ENCODE results near the gene GCK.

The GCK gene

DNA sequence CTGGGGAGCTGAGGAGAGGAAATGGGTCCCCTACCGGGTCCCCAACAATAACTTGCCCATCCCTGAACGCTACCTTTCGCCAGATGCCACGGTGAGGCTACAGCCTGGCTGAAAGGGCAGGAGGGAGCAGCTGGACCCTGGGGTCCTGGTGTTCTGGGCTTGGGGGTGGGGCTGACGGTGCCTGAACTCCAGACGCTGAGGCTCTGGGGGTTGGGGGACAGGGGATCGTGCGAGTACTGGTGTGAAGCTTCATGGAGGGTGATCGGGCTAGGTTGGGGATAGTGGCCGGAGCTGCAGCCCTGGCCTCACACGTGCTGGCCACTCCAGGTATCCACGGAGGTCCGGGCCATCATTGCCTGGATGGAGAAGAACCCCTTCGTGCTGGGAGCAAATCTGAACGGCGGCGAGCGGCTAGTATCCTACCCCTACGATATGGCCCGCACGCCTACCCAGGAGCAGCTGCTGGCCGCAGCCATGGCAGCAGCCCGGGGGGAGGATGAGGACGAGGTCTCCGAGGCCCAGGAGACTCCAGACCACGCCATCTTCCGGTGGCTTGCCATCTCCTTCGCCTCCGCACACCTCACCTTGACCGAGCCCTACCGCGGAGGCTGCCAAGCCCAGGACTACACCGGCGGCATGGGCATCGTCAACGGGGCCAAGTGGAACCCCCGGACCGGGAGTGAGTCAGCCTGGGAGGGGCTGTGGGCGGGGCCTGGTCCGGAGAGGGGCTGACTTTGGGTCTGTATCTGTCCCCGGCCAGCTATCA lies 76.8 kb downstream of the GCK start:
- Histone ChIP-seq H3K4me1 (ENCODE audit: control insufficient read depth, insufficient read depth, low read length) (no peaks in the 10 kb centered on the region), H3K9me3 (ENCODE audit: control insufficient read depth, low read length) (no peaks in the 10 kb centered on the region), H3K27me3 (ENCODE audit: control insufficient read depth, insufficient read depth, low read length) (no peaks in the 10 kb centered on the region), H3K36me3 (ENCODE audit: control insufficient read depth, insufficient read depth, low read length) (peaks cover 5% of the 10 kb centered on the region), H3K9ac (ENCODE audit: low read length) (no peak overlapping the region), H3K4me3 (ENCODE audit: low read length) (no peak overlapping the region)

DNA sequence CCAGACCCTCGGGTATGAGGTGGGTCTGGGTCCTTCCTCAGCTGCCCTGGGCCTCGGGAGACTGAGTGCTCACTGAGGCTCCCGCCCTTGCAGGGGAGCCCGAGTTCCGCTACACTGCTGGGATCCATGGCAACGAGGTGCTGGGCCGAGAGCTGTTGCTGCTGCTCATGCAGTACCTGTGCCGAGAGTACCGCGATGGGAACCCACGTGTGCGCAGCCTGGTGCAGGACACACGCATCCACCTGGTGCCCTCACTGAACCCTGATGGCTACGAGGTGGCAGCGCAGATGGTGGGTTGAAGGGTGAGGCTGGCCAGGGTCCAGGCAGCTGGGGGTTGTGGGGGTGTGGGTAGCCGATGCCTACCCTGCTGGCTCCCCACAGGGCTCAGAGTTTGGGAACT lies 77.5 kb downstream of the GCK start:
- H3K9ac ChIP-seq (ENCODE audit: low read length) = no peak overlapping the region
- H3K4me1 ChIP-seq (ENCODE audit: control insufficient read depth, insufficient read depth, low read length) = no peaks in the 10 kb centered on the region
- H3K27me3 ChIP-seq (ENCODE audit: control insufficient read depth, insufficient read depth, low read length) = no peaks in the 10 kb centered on the region
- H3K4me3 ChIP-seq (ENCODE audit: low read length) = no peak overlapping the region
- H3K9me3 ChIP-seq (ENCODE audit: control insufficient read depth, low read length) = no peaks in the 10 kb centered on the region
- peaks cover 5% of the 10 kb centered on the region for H3K36me3 ChIP-seq (ENCODE audit: control insufficient read depth, insufficient read depth, low read length)

DNA sequence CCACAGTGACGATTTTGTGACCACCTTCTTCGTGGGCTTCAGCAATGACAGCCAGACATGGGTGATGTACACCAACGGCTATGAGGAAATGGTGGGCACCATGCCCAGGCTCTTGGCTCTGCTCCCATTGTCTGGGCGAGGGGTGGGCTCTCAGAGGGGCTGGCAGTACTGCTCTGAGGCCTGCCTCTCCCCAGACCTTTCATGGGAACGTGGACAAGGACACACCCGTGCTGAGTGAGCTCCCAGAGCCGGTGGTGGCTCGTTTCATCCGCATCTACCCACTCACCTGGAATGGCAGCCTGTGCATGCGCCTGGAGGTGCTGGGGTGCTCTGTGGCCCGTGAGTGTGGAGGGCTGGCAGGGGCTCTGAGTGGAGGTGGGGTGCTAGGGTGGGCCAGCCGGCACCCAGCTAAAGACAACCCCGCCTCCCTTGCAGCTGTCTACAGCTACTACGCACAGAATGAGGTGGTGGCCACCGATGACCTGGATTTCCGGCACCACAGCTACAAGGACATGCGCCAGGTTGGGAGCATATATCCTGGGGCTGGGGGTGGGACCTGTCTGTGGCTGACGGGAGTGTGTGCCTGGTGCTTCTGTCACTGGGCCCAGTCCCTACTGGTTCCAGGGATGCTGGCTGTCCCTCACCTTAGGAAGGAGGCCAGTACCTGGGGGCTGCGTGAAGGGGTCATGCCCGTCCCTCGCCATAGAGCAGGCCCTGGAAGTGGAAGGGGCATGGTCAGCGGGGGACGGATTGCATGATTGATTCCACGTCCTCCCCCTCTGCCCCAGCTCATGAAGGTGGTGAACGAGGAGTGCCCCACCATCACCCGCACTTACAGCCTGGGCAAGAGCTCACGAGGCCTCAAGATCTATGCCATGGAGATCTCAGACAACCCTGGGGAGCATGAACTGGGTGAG lies 78.3 kb downstream of the GCK start:
- Histone ChIP-seq H3K4me1 (ENCODE audit: control insufficient read depth, insufficient read depth, low read length) (no peaks in the 10 kb centered on the region), H3K36me3 (ENCODE audit: control insufficient read depth, insufficient read depth, low read length) (peaks cover 5% of the 10 kb centered on the region), H3K27me3 (ENCODE audit: control insufficient read depth, insufficient read depth, low read length) (peaks cover 2% of the 10 kb centered on the region), H3K9ac (ENCODE audit: low read length) (no peak overlapping the region), H3K4me3 (ENCODE audit: low read length) (no peak overlapping the region), H3K9me3 (ENCODE audit: control insufficient read depth, low read length) (no peaks in the 10 kb centered on the region)

DNA sequence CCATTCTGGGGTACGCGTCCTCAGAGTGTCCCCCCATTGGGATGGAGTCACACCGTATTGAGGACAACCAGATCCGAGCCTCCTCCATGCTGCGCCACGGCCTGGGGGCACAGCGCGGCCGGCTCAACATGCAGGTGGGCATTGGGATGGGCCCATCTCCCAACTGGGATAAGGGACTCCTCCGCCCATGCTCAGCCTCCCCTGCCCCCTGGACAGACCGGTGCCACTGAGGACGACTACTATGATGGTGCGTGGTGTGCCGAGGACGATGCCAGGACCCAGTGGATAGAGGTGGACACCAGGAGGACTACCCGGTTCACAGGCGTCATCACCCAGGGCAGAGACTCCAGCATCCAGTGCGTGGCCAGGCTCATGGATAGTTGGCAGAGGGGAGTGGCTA lies 79.2 kb downstream of the GCK start:
- Histone ChIP-seq H3K36me3 (ENCODE audit: control insufficient read depth, insufficient read depth, low read length) (peaks cover 5% of the 10 kb centered on the region), H3K4me1 (ENCODE audit: control insufficient read depth, insufficient read depth, low read length) (no peaks in the 10 kb centered on the region), H3K9ac (ENCODE audit: low read length) (no peak overlapping the region), H3K27me3 (ENCODE audit: control insufficient read depth, insufficient read depth, low read length) (peaks cover 11% of the 10 kb centered on the region), H3K9me3 (ENCODE audit: control insufficient read depth, low read length) (no peaks in the 10 kb centered on the region), H3K4me3 (ENCODE audit: low read length) (no peak overlapping the region)

DNA sequence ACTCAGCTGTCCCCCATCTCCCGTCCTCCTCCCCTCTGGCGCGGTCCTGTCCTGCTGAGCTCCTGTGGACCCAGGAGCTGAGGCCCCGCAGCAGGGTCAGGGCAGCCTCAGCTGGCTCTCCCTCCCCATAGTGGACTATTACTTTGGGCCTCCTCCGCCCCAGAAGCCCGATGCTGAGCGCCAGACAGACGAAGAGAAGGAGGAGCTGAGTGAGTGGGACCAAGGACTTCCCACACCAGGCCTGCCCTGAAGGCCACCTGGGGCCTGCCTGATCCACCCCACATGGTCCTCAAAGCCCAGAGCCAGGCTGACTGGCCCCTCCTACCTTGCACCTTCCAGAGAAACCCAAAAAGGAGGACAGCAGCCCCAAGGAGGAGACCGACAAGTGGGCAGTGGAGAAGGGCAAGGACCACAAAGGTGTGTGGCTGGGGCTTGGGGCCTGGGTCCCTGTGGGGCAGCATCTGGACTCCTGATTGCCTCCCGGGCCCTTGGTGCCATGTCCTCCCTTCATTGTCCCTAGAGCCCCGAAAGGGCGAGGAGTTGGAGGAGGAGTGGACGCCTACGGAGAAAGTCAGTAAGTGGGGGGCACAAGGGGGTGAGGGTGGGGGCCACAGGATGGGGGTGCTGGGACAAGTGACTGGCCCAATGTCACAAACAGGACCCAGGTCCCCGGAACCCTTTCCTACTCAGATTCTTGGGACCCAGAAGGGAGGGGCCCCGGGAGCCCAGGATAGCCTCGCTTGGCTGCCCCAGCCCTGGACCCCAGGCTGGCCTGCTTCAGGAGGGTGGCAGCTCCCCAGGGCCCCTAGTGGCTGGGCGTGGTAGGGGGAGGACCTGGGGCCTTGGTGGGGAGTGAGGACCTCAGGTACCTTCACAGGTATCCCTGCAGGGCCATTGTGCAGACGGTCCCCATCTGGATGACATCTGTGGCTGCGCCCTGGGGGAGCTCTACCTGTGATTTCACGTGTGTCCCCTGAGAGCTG lies 80.2 kb downstream of the GCK start:
- Histone ChIP-seq H3K4me3 (ENCODE audit: low read length) (no peak overlapping the region), H3K4me1 (ENCODE audit: control insufficient read depth, insufficient read depth, low read length) (no peaks in the 10 kb centered on the region), H3K27me3 (ENCODE audit: control insufficient read depth, insufficient read depth, low read length) (peaks cover 20% of the 10 kb centered on the region), H3K9ac (ENCODE audit: low read length) (no peak overlapping the region), H3K36me3 (ENCODE audit: control insufficient read depth, insufficient read depth, low read length) (peaks cover 2% of the 10 kb centered on the region), H3K9me3 (ENCODE audit: control insufficient read depth, low read length) (no peaks in the 10 kb centered on the region)

DNA sequence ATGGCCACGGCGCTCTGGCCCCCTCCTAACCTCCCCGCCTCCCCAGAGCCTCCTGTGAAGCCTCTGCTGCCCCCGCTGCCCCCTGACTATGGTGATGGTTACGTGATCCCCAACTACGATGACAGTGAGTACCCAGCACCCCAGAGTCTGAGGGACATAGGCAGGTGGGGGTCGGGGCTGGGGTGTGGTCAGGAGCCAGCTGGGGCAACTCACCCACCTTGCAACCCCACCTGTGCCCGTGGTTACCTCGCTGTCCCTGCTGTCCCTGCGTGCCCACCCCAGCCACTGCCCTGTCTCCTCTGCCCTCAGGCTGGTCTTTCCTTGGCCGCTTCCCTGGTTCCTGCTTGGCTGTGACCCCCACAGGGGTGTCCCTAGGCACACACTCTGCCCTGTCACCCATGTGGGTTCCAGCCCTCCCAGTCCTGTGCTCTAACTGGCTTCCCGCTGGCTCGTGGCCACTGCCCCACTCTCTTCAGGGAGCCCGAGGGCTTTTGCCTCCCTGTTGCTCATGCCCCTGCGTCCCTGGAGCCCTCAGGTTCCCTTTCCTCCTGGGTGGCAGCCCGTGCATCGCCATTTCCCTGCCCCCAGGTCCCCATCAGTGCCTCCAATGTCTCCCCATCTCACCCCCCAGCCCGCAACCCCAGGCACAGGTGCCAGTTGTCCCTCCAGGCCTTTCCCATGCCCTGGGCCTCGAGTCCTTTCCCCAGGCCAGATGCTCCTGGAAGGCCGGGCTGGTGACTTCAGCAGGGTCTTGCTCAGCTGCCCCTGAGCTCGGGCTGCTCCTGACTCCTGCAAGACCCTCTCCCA lies 81.1 kb downstream of the GCK start:
- Histone ChIP-seq H3K4me3 (ENCODE audit: low read length) (no peak overlapping the region), H3K36me3 (ENCODE audit: control insufficient read depth, insufficient read depth, low read length) (no peaks in the 10 kb centered on the region), H3K9ac (ENCODE audit: low read length) (no peak overlapping the region), H3K27me3 (ENCODE audit: control insufficient read depth, insufficient read depth, low read length) (peaks cover 27% of the 10 kb centered on the region), H3K9me3 (ENCODE audit: control insufficient read depth, low read length) (no peaks in the 10 kb centered on the region), H3K4me1 (ENCODE audit: control insufficient read depth, insufficient read depth, low read length) (no peaks in the 10 kb centered on the region)

DNA sequence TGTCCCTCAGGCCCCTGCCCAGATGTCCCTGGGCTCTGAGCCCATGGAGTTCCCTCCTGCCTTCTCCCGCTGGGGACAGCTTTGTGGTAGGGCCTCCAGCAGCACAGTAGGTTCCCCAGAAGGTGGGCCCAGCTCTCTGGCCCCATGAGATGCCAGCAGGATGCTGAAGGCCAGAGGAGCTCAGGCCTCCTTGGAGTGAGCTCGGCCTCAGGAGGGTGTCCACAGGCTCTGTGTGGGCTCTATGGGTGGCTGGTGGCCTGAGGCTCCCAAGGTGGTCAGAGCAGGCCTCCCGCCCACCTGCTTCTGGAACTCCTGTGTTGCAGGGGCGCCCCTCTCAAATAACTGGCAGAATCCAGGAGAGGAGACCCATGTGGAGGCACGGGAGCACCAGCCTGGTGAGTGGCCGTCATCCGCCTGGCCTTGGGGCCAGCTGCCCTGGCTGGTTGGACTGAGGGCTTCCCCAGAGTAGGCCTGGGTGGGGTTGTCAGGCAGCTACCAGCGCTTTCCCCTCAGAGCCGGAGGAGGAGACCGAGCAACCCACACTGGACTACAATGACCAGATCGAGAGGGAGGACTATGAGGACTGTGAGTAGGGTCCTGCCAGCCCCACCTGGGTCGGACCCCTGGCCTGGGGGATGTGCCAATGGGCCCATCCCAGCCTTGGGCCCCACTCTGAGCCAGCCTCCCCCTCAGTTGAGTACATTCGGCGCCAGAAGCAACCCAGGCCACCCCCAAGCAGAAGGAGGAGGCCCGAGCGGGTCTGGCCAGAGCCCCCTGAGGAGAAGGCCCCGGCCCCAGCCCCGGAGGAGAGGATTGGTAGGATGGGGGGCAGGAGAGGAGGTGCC lies 81.9 kb downstream of the GCK start:
- H3K9me3 ChIP-seq (ENCODE audit: control insufficient read depth, low read length) = no peaks in the 10 kb centered on the region
- H3K4me3 ChIP-seq (ENCODE audit: low read length) = no peak overlapping the region
- no peak overlapping the region for H3K9ac ChIP-seq (ENCODE audit: low read length)
- no peaks in the 10 kb centered on the region for H3K36me3 ChIP-seq (ENCODE audit: control insufficient read depth, insufficient read depth, low read length)
- no peaks in the 10 kb centered on the region for H3K4me1 ChIP-seq (ENCODE audit: control insufficient read depth, insufficient read depth, low read length)
- H3K27me3 ChIP-seq (ENCODE audit: control insufficient read depth, insufficient read depth, low read length) = peaks cover 35% of the 10 kb centered on the region

DNA sequence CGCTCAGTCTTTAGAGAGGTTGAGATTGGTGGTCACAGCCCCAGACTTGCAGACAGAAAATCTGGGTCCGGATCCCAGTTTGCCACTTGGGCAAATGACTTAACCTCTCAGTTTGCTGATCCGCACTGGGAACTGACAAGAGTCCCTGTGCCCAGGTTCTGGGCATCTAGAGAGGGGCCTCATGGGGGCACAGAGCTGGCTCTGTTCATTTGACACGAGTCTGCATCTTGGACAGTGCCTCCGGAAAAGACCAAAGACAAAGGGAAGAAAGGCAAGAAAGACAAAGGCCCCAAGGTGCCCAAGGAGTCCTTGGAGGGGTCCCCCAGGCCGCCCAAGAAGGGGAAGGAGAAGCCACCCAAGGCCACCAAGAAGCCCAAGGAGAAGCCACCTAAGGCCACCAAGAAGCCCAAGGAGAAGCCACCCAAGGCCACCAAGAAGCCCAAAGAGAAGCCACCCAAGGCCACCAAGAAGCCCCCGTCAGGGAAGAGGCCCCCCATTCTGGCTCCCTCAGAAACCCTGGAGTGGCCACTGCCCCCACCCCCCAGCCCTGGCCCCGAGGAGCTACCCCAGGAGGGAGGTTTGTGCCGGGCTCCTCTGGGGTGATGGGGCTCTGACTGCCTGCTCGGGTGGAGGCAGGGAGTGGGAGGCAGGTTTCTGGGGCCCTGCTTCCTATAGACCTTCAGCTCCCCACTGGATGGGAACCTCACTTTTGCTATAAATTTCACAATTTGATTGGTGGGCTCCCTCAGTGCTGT lies 82.8 kb downstream of the GCK start:
- Histone ChIP-seq H3K4me1 (ENCODE audit: control insufficient read depth, insufficient read depth, low read length) (no peaks in the 10 kb centered on the region), H3K9ac (ENCODE audit: low read length) (no peak overlapping the region), H3K9me3 (ENCODE audit: control insufficient read depth, low read length) (no peaks in the 10 kb centered on the region), H3K4me3 (ENCODE audit: low read length) (no peak overlapping the region), H3K36me3 (ENCODE audit: control insufficient read depth, insufficient read depth, low read length) (no peaks in the 10 kb centered on the region), H3K27me3 (ENCODE audit: control insufficient read depth, insufficient read depth, low read length) (peaks cover 36% of the 10 kb centered on the region)

DNA sequence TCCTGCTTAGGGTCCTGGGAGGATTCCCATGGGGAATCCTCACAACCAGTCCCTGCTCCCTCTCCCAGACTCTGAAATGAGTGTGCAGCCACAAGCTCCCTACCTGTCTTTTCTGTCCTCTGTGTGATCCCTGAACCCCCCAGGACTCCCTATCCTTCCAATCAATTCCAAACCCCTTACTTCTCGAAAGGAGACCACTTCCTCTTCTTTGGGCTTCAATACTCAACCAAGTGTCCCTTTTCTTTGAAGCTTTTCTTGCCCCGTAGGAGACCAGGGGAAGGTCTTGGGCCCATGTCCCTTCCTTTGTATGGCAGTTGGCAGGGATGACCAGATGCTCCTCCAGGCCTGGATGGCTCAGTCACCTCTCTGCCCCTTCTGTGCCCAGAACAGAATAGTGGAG lies 83.4 kb downstream of the GCK start:
- no peaks in the 10 kb centered on the region for H3K9me3 ChIP-seq (ENCODE audit: control insufficient read depth, low read length)
- H3K36me3 ChIP-seq (ENCODE audit: control insufficient read depth, insufficient read depth, low read length) = no peaks in the 10 kb centered on the region

More for the DNA sequence above, 83.4 kb downstream of the GCK start:
- peaks cover under 1% of the 10 kb centered on the region for H3K4me1 ChIP-seq (ENCODE audit: control insufficient read depth, insufficient read depth, low read length)
- H3K9ac ChIP-seq (ENCODE audit: low read length) = no peak overlapping the region
- H3K27me3 ChIP-seq (ENCODE audit: control insufficient read depth, insufficient read depth, low read length) = peaks cover 36% of the 10 kb centered on the region
- no peak overlapping the region for H3K4me3 ChIP-seq (ENCODE audit: low read length)

Data from mucosa of stomach (tissue), 1 donor.